Stimulated activated CD4-positive, alpha-beta T cell treated with anti-CD3 and anti-CD28 coated beads, Interleukin-12 subunit alpha, Interleukin-12 subunit beta, amount 100 ng/mL, for 48 hours (primary cell): Measurements from ENCODE around the gene ETV2.
"Not testable (repeated sequence)": the region's sequence is repeated elsewhere in the genome, so short reads cannot be mapped to it uniquely, and the experiment has no call there.

Source experiments
- DNase-seq, 3 donors: peaks; one replicate each; pipeline ENCODE4 v3.0.0-alpha.2; 2020; ENCODE audit warnings: low read depth in 2 of 3, low spot score in 1 of 3

The ETV2 gene

GRCh38 chr19:35656700-35657099, 15.2 kb downstream of the ETV2 start:
- DNase-seq: no peak

GRCh38 chr19:35657904-35658700, 16.6 kb downstream of the ETV2 start:
- no peak for DNase-seq

DNA sequence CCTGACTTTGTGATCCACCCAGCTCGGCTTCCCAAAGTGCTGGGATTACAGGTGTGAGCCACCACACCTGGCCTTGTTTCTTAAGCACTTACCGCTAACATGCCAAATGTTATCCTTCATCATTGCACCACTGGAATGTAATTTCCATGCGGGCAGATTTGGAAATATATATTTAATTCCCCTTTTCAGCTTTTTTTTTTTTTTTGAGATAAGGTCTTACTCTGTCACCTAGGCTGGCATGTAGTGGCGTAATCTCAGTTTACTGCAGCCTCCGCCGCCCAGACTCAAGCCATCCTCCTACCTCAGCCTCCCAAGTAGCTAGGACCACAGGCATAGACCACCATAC, 20.4 kb downstream of the ETV2 start:
- no peak for DNase-seq

GRCh38 chr19:35663981-35664380, 22.4 kb downstream of the ETV2 start:
- DNase-seq: no peak

- DNase-seq: no peak
These were observed 23.6 kb downstream of the ETV2 start for GRCh38 chr19:35665157-35665556.

DNA sequence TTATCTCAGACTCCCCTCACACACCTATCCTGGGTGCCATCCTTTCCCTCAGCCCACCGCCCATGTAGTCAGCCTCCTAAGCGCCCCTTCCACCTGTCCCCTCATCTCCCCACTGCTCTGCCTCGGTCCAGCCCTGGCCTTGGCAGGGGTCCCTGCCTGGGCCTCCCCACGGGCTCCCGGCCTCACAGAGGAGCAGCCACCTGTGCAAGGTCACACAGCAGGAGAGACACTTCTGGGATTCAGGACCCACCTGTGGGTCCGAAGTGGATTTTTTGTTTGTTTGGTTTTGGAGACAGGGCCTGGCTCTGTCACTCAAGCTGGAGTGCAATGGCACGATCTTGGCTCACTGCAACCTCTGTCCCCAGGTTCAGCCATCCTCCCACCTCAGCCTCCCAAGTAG, 24.1 kb downstream of the ETV2 start:
- no peak for DNase-seq

GRCh38 chr19:35666251-35666913, 24.8 kb downstream of the ETV2 start, which contains the start of gene UPK1A:
TSS of gene UPK1A (plus strand) at chr19:35666517. CDS start at chr19:35666813, 296 bp downstream.
- no peak for DNase-seq

- no peak for DNase-seq
These were observed 28.0 kb downstream of the ETV2 start for GRCh38 chr19:35669566-35669965.

- DNase-seq: no peak
These were observed 28.4 kb downstream of the ETV2 start for GRCh38 chr19:35669974-35670373.

DNA sequence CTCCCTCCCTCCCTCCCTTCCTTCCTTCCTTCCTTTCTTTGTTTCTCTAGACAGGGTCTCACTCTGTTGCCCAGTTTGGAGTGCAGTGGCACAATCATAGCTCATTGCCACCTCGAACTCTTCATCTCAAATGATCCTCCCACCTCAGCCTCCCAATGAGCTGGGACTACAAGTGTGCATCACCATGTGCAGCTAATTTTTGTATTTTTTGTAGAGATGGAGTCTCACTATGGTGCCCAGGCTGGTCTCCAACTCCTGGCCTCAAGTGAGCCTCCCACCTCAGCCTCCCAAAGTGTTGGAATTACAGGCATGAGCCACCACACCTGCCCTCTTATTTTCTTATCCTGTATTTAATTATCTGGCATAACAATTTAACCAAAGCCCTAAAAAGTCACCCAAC, 29.1 kb downstream of the ETV2 start:
- DNase-seq: no peak

DNA sequence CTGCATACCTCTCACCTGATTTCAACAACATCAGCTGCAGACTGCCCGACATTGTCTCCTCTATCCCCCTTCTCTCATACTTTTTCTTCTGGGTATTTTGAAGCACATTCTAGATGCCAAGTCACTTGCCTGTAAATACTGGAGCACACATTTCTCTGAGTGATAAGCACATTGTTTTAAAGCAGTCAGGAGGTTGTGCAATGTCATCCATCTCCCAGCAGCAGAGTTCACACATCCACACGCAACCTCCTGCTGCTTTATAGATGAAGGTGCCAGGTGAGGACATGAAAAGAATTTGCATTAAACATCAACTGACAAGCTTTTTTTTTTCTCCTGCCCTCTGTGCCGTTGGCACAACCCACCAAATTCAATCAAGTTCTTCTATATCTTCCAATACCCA, 30.3 kb downstream of the ETV2 start:
- no peak for DNase-seq

DNA sequence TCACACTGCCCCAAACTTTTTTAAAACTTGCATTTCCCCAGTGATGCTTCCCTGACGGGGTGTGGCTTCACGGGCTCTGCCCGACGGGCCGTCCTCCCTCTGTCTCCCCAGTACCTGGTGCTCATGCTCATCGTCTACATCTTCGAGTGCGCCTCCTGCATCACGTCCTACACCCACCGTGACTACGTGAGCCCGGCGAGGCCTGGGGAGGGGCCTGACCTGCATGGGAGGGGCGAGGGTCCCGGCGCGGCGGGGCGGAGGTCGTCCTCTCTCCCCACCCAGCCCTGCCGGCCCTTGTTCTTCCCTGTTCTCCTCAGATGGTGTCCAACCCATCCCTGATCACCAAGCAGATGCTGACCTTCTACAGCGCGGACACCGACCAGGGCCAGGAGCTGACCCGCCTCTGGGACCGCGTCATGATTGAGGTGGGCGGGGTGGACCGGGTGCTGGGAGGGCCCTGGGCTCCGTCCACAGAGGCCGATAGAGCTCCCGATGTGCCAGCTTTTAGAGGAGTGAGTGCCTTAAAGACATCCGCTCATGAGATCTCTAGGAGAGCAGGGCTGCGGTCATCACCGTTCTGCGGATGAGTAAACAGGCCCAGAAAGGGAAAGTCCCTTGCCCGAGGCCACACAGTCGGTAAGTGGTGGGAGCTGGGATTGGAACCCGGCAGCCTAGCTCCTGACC, 31.7 kb downstream of the ETV2 start:
- peak; percentile 41 to 55 (median 47) for DNase-seq

DNA sequence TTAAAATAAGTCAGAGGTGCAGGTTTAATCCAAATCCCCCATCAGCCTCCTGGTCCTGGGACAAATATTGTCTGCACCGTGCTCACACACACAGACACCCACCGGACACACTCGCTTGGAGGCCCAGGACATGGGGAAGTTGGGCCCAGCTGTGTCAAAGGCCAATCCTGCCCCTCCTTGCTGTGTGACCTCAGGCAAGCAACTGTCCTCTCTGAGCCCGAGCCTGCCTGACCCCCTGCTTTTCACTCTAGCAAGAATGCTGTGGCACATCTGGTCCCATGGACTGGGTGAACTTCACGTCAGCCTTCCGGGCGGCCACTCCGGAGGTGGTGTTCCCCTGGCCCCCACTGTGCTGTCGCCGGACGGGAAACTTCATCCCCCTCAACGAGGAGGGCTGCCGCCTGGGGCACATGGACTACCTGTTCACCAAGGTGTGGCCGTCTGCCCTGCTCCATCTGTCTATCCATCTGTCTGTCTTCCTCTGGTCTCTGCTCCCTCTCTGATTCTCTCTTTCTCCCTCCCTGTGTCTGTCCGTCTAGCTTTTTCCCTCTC, 34.1 kb downstream of the ETV2 start:
- no peak for DNase-seq

- no peak for DNase-seq
These were observed 48.3 kb downstream of the ETV2 start for GRCh38 chr19:35689836-35690235.

GRCh38 chr19:35691106-35691505, 49.6 kb downstream of the ETV2 start:
- not testable (repeated sequence) for DNase-seq

GRCh38 chr19:35692010-35692409, 50.5 kb downstream of the ETV2 start:
- DNase-seq: no peak

DNA sequence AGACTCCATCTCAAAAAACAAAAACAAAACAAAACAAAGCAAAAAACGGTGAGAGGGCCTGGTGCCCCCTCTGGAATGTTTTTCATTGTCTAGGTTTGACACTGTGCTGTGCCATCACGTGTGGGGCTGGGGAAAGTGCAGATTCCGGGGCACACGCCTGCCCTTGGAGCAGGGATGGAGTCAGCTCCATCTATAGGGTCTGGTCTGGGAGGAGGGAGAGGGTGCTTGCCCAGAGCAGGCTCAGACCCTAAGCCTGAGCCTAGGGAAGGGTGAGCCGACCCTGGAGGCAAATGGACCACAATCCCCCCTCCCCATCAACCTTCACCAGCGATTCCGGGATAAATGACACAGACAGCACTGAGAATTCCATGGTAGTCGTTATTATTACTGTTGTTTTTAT, 51.9 kb downstream of the ETV2 start:
- no peak for DNase-seq

DNA sequence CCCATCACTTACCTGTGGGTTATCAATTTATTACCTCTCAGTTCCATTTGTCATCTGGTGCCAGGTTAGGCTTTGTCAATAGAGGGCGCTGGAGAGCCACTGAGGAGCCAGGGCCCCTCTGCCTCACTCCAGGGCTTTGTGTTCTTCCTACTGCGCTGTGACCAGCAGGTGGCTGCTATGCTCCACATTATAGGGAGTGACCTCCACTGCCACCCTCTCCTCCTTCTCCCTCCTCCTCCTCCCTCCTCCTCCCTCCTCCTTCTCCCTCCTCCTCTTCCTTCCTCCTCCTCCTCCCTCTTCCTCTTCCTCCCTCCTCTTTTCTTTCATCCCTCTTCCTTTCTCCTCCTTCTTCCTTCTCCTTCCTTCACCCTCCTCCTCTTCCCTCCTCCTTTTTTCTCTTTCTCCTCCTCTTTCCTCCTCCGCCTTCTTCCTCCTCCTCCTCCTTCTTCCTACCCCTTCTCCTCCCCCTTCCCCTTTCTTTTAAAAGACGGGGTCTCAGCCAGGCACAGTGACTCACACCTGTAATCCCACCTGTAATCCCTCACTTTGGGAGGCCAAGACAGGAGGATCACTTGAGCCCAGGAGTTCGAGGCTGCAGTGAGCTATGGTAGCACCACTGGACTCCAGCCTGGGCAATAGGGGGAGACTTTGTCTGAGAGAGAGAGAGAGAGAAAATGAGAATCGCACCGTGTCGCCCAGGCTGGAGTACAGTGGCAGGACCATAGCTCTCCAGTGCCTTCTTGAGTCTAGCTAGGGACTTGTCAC, 52.5 kb downstream of the ETV2 start:
- peak; percentile 86 to 97 (median 86) for DNase-seq
